ENCODE data around the gene MIER2. TPM values are rescaled to one million over a fixed set of nuclear protein-coding genes. Genes with fewer than 3 reads are reported as not detected.

Gene MIER2
- total RNA-seq, 1 experiment from 2014 or later: 40.1 TPM

DNA sequence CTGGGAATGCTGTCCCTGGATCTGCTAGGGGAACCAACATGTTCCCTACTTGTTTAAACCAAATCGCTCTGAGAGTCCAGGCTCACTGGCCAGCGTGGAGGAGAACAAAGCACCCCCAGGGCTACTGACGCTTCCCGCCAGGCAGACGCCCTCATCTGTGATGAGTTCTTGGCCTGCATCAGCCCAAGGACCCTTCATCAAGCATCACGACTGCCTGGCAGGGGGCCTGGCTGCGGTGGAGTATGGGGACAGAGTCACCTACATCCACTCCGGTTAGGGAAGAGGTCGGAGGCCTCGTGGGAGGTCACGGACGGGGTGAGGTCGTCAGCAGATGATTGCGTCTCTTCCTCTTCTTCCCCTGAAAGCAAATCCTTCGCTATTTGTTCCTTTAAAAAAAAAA lies 17.7 kb downstream of the MIER2 start:
- H3K4me1 ChIP-seq: no peaks in the 10 kb centered on the region
- Mint-ChIP-seq H3K9me3 (ENCODE audit: unreplicated experiment) (no peaks in the 10 kb centered on the region), H3K27me3 (ENCODE audit: insufficient read depth, unreplicated experiment) (no peaks in the 10 kb centered on the region), H3K4me1 (ENCODE audit: low read depth, unreplicated experiment) (no peaks in the 10 kb centered on the region), H3K4me3 (ENCODE audit: unreplicated experiment) (no peak overlapping the region), H3K36me3 (ENCODE audit: insufficient read depth, unreplicated experiment) (peaks cover 53% of the 10 kb centered on the region), H3K27ac (ENCODE audit: unreplicated experiment) (no peak overlapping the region)
- TF ChIP-seq, protein P1, sequence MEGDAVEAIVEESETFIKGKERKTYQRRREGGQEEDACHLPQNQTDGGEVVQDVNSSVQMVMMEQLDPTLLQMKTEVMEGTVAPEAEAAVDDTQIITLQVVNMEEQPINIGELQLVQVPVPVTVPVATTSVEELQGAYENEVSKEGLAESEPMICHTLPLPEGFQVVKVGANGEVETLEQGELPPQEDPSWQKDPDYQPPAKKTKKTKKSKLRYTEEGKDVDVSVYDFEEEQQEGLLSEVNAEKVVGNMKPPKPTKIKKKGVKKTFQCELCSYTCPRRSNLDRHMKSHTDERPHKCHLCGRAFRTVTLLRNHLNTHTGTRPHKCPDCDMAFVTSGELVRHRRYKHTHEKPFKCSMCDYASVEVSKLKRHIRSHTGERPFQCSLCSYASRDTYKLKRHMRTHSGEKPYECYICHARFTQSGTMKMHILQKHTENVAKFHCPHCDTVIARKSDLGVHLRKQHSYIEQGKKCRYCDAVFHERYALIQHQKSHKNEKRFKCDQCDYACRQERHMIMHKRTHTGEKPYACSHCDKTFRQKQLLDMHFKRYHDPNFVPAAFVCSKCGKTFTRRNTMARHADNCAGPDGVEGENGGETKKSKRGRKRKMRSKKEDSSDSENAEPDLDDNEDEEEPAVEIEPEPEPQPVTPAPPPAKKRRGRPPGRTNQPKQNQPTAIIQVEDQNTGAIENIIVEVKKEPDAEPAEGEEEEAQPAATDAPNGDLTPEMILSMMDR (IDR thresholded peaks at IDR 0.05; ENCODE audit: insufficient read depth in 1 of 2, low read depth in 1 of 2, low read length in 1 of 2, severe bottlenecking in 1 of 2, unreplicated experiment in 1 of 2): no peak
- no peaks in the 10 kb centered on the region for H3K27me3 ChIP-seq (replicated peaks; ENCODE audit: control insufficient read depth, insufficient read depth, low read length)
- CTCF ChIA-PET: no interaction called here
- H3K9me3 ChIP-seq: peaks cover 16% of the 10 kb centered on the region; the same call in 1 of the 2 replicates
- H3K4me3 ChIP-seq (ENCODE audit: low read depth, low read length): no peak overlapping the region
- DNase-seq: no peak
- intact Hi-C loops (cut with micrococcal nuclease; ENCODE audit: unreplicated experiment): no loop called here
- no TSS peak for BruUV-seq (replicated peaks)
- peaks cover 14% of the 10 kb centered on the region for H3K36me3 ChIP-seq (ENCODE audit: control insufficient read depth, insufficient read depth, low read length)
- POLR2A ChIA-PET: no interaction called here

DNA sequence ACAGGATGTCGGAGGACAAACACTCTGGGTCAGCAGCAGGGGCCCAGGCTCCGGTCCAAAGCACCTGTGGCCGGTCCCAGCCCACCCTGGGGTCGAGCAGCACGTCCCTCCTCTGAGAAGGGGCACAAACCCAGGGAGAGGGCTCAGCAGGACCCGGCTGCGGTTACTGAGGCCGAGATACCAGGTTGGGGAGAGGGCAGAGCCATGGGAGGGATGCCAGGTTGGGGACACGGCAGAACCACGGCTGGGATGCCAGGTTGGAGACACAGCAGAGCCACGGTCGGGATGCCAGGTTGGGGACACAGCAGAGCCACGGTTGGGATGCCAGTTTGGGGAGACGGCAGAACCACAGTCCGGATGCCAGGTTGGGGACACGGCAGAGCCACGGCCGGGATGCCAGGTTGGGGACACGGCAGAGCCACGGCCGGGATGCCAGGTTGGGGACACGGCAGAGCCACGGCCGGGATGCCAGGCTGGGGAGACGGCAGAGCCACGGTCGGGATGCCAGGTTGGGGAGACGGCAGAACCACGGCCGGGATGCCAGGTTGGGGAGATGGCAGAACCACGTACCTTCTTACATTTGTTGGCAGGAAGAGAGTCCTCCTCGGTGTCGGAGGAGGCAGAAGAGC lies 18.5 kb downstream of the MIER2 start:
- Histone ChIP-seq H3K9me3 (peaks cover 16% of the 10 kb centered on the region; the same call in 1 of the 2 replicates), H3K27me3 (replicated peaks; ENCODE audit: control insufficient read depth, insufficient read depth, low read length) (no peaks in the 10 kb centered on the region), H3K36me3 (ENCODE audit: control insufficient read depth, insufficient read depth, low read length) (peaks cover 14% of the 10 kb centered on the region), H3K4me3 (ENCODE audit: low read depth, low read length) (no peak overlapping the region), H3K4me1 (no peaks in the 10 kb centered on the region)
- TF ChIP-seq, protein P1 (IDR thresholded peaks at IDR 0.05; ENCODE audit: insufficient read depth in 1 of 2, low read depth in 1 of 2, low read length in 1 of 2, severe bottlenecking in 1 of 2, unreplicated experiment in 1 of 2): no peak
- Mint-ChIP-seq H3K4me1 (ENCODE audit: low read depth, unreplicated experiment) (no peaks in the 10 kb centered on the region), H3K27ac (ENCODE audit: unreplicated experiment) (no peak overlapping the region), H3K9me3 (ENCODE audit: unreplicated experiment) (no peaks in the 10 kb centered on the region), H3K36me3 (ENCODE audit: insufficient read depth, unreplicated experiment) (peaks cover 50% of the 10 kb centered on the region), H3K27me3 (ENCODE audit: insufficient read depth, unreplicated experiment) (no peaks in the 10 kb centered on the region), H3K4me3 (ENCODE audit: unreplicated experiment) (no peak overlapping the region)
- no TSS peak for BruUV-seq (replicated peaks)
- POLR2A ChIA-PET: no interaction called here
- intact Hi-C loops (cut with micrococcal nuclease; ENCODE audit: unreplicated experiment): no loop called here
- no peak for DNase-seq
- CTCF ChIA-PET: no interaction called here

DNA sequence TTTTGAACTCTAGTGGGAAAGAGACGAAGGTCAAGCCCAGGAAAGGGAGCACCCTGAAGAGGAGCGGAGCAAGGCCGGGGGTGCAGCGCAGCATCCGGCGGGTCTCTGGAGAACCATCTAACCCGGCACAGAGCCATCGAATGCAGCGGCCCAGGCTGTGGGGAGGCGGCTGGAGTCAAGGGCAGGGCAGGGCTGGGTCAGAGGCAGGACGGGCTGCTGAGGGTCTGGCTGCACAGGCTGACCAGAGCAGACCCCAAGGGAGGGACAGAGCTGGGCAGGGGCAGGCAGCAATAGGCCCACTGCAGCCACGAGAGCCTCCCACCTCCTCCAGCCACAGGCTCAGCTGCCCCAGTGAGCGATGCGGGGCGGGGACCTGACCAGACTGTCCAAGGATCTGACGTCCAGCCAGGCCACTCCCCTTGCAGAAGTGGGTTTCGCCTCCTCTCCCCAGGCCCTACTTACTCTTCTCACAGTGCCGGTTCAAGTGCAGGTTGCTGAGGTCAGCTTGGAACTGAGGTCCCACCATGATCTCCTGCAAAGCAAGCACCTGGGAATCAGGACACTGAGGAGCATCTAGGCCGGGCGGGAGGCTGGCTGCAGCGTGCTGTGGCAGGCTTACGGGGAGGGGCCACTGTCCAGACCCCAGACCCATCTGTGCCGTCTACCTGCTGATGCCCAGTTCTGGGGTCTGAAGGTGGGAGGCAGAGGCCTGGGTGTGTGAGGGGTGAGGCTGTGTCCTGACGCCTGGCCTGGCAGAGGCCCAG lies 19.2 kb downstream of the MIER2 start:
- Mint-ChIP-seq H3K27me3 (ENCODE audit: insufficient read depth, unreplicated experiment) (no peaks in the 10 kb centered on the region), H3K4me3 (ENCODE audit: unreplicated experiment) (no peak overlapping the region), H3K27ac (ENCODE audit: unreplicated experiment) (no peak overlapping the region), H3K4me1 (ENCODE audit: low read depth, unreplicated experiment) (no peaks in the 10 kb centered on the region), H3K9me3 (ENCODE audit: unreplicated experiment) (no peaks in the 10 kb centered on the region), H3K36me3 (ENCODE audit: insufficient read depth, unreplicated experiment) (peaks cover 50% of the 10 kb centered on the region)
- Histone ChIP-seq H3K4me3 (ENCODE audit: low read depth, low read length) (no peak overlapping the region), H3K27me3 (replicated peaks; ENCODE audit: control insufficient read depth, insufficient read depth, low read length) (no peaks in the 10 kb centered on the region), H3K9me3 (peaks cover 16% of the 10 kb centered on the region; the same call in 1 of the 2 replicates), H3K4me1 (no peaks in the 10 kb centered on the region), H3K36me3 (ENCODE audit: control insufficient read depth, insufficient read depth, low read length) (peaks cover 12% of the 10 kb centered on the region)
- ChIA-PET CTCF (no interaction called here), POLR2A (no interaction called here)
- TF ChIP-seq, protein P1 (IDR thresholded peaks at IDR 0.05; ENCODE audit: insufficient read depth in 1 of 2, low read depth in 1 of 2, low read length in 1 of 2, severe bottlenecking in 1 of 2, unreplicated experiment in 1 of 2): no peak
- intact Hi-C loops (cut with micrococcal nuclease; ENCODE audit: unreplicated experiment): no loop called here
- DNase-seq: no peak
- no TSS peak for BruUV-seq (replicated peaks)

Measured in Caco-2 (cell line).